IMR-90 (cell line): ENCODE data around the gene KRT6B. TPM values are rescaled to one million over a fixed set of nuclear protein-coding genes. Genes with fewer than 3 reads are reported as not detected.

Experiments
- ATAC-seq: fragments of 200-7000 bp; cut with Tn5 transposase; 2 replicates; pipeline ENCODE4 v1.9.1; 2020; ENCODE audit warnings: low read depth, mild to moderate bottlenecking, moderate library complexity
- BruUV-seq: library from RNA; stranded (reverse); fragments of 400-500 nt; replicated peaks from 2 replicates; lab custom pipeline; 2021; lab: Mats Ljungman, UMichigan
- CTCF ChIA-PET: fragments of 300-600 bp; formaldehyde crosslinking; extraction: SDS; loops from one replicate; lab custom pipeline; 2021; ENCODE audit warnings: antibody characterized with exemption; lab: Yijun Ruan, JAX
- POLR2A ChIA-PET: fragments of 300-600 bp; sonication (Branson Sonifier 250); formaldehyde crosslinking; loops from one replicate; lab custom pipeline; 2022; ENCODE audit warnings: antibody characterized with exemption; ENCODE audit not compliant: unreplicated experiment; lab: Charles Lee
- DNase-seq: peaks from one replicate; pipeline ENCODE4 v3.0.0; 2013
- H2AFZ ChIP-seq: replicated peaks from 2 replicates; pipeline ENCODE3; 2013; ENCODE audit warnings: low read length, mild to moderate bottlenecking; ENCODE audit not compliant: poor library complexity
- H2AK5ac ChIP-seq: 2 replicates; pipeline ENCODE4 v1.6.1; 2013; ENCODE audit warnings: low read depth, low read length, inconsistent platforms
- H2AK9ac ChIP-seq: replicated peaks from 2 replicates; pipeline ENCODE3; 2013; ENCODE audit warnings: mild to moderate bottlenecking, low read depth, low read length, moderate library complexity; ENCODE audit not compliant: poor library complexity
- H2BK120ac ChIP-seq: 2 replicates; pipeline ENCODE4 v1.6.1; 2013; ENCODE audit warnings: low read depth, low read length, inconsistent platforms
- H2BK15ac ChIP-seq: 3 replicates; pipeline ENCODE4 v1.6.1; 2013; ENCODE audit warnings: low read depth, low read length, inconsistent platforms
- H2BK20ac ChIP-seq: 2 replicates; pipeline ENCODE4 v1.6.1; 2013; ENCODE audit warnings: low read depth, mild to moderate bottlenecking, inconsistent platforms, low read length, moderate library complexity
- H2BK5ac ChIP-seq: 2 replicates; pipeline ENCODE4 v1.6.1; 2013; ENCODE audit warnings: mild to moderate bottlenecking, low read depth, low read length, inconsistent platforms; ENCODE audit not compliant: poor library complexity, severe bottlenecking
- H3K14ac ChIP-seq: replicated peaks from 2 replicates; pipeline ENCODE4 v1.6.1; 2013; ENCODE audit warnings: low read depth, low read length, inconsistent platforms
- H3K18ac ChIP-seq: 2 replicates; pipeline ENCODE4 v1.6.1; 2013; ENCODE audit warnings: low read depth, low read length, control low read depth
- H3K23ac ChIP-seq: 2 replicates; pipeline ENCODE4 v1.6.1; 2013; ENCODE audit warnings: low read depth, low read length, inconsistent platforms
- H3K27ac ChIP-seq: 2 replicates; pipeline ENCODE4 v1.5.1; 2013; ENCODE audit warnings: mild to moderate bottlenecking, control low read depth, low read length; ENCODE audit not compliant: insufficient read depth
- H3K27me3 ChIP-seq: 2 replicates; pipeline ENCODE4 v1.6.1; 2013; ENCODE audit warnings: low read length; ENCODE audit not compliant: control insufficient read depth, insufficient read depth
- H3K36me3 ChIP-seq: 2 replicates; pipeline ENCODE4 v1.6.1; 2013; ENCODE audit warnings: low read length, mixed read lengths; ENCODE audit not compliant: control insufficient read depth, insufficient read depth
- H3K4ac ChIP-seq: 2 replicates; pipeline ENCODE4 v1.6.1; 2013; ENCODE audit warnings: low read depth, low read length, inconsistent platforms
- H3K4me1 ChIP-seq: 2 replicates; pipeline ENCODE4 v1.6.1; 2013; ENCODE audit warnings: low read length, mixed read lengths; ENCODE audit not compliant: control insufficient read depth, insufficient read depth
- H3K4me2 ChIP-seq: 2 replicates; pipeline ENCODE4 v1.6.1; 2013; ENCODE audit warnings: low read depth, mild to moderate bottlenecking, control low read depth, low read length, moderate library complexity
- H3K4me3 ChIP-seq: 2 replicates; pipeline ENCODE4 v1.5.1; 2013; ENCODE audit warnings: low read depth, mild to moderate bottlenecking, control low read depth, low read length, moderate library complexity; ENCODE audit not compliant: insufficient read depth
- H3K56ac ChIP-seq: 2 replicates; pipeline ENCODE4 v1.6.1; 2013; ENCODE audit warnings: low read length, inconsistent platforms; ENCODE audit not compliant: insufficient read depth; ENCODE audit errors: extremely low read depth
- H3K79me1 ChIP-seq, 2 experiments: 2 replicates each; pipeline ENCODE4 v1.6.1; 2013; ENCODE audit warnings: low read length in 2 of 2, inconsistent platforms in 1 of 2, low read depth in 1 of 2
- H3K9ac ChIP-seq: 2 replicates; pipeline ENCODE4 v1.6.1; 2013; ENCODE audit warnings: low read depth, low read length, control low read depth
- H3K9me1 ChIP-seq: 2 replicates; pipeline ENCODE4 v1.6.1; 2013; ENCODE audit warnings: low read length, inconsistent platforms; ENCODE audit not compliant: insufficient read depth
- H3K9me3 ChIP-seq: 2 replicates; pipeline ENCODE4 v1.6.1; 2013; ENCODE audit warnings: low read length; ENCODE audit not compliant: control insufficient read depth, insufficient read depth
- H4K20me1 ChIP-seq: 2 replicates; pipeline ENCODE4 v1.6.1; 2013; ENCODE audit warnings: low read length, inconsistent platforms; ENCODE audit not compliant: insufficient read depth
- H4K5ac ChIP-seq: 2 replicates; pipeline ENCODE4 v1.6.1; 2013; ENCODE audit warnings: mild to moderate bottlenecking, low read depth, low read length, control low read depth
- H4K8ac ChIP-seq, 2 experiments: 2 replicates each; pipeline ENCODE4 v1.6.1; 2013; ENCODE audit warnings: low read depth in 2 of 2, low read length in 2 of 2, control low read depth in 1 of 2, inconsistent platforms in 1 of 2
- H4K91ac ChIP-seq: 2 replicates; pipeline ENCODE4 v1.6.1; 2013; ENCODE audit warnings: low read depth, low read length, inconsistent platforms; ENCODE audit not compliant: insufficient read depth
- CEBPB ChIP-seq: IDR thresholded peaks from 2 replicates; pipeline ENCODE4 v1.6.1; 2012; ENCODE audit warnings: low read depth, low read length, improper control_type of control experiment
- FOS ChIP-seq: fragments of 150-350 bp; IDR thresholded peaks from 2 replicates; pipeline ENCODE4 v1.6.1; 2016; ENCODE audit warnings: low read depth, low read length
- POLR2A ChIP-seq: IDR thresholded peaks from 2 replicates; pipeline ENCODE4 v1.6.1; 2012; ENCODE audit warnings: mild to moderate bottlenecking, low read depth, low read length
- RCOR1 ChIP-seq: IDR thresholded peaks from 2 replicates; pipeline ENCODE4 v1.6.1; 2012; ENCODE audit warnings: mild to moderate bottlenecking, low read length, improper control_type of control experiment; ENCODE audit not compliant: insufficient replicate concordance
- WGBS, 2 experiments: methylation state at CpG; one replicate each; pipeline versions ENCODE4 v1.1.5 to v1.1.7; 2013; ENCODE audit warnings: missing lambda C conversion rate in 2 of 2; ENCODE audit not compliant: insufficient read length in 1 of 2; ENCODE audit errors: extremely low coverage in 2 of 2; 5-methylcytosine and 5-hydroxymethylcytosine counted together
- dilution Hi-C: fragments of 300-500 bp; cut with HindIII; formaldehyde crosslinking; loops from one replicate; pipeline ENCODE4 v1.14.3; 2018; ENCODE audit warnings: low sequenced_read_pairs; ENCODE audit not compliant: unreplicated experiment
- in situ Hi-C: fragments of 300-500 bp; cut with MboI; formaldehyde crosslinking; loops from 3 replicates; pipeline ENCODE4 v1.14.3; 2019; ENCODE audit warnings: low sequenced_read_pairs, inconsistent platforms, mixed read lengths
- intact Hi-C: fragments of 100-400 bp; cut with micrococcal nuclease; formaldehyde crosslinking; loops from 2 replicates; pipeline ENCODE4 v1.10.0; 2022
- polyA plus RNA-seq, 3 experiments: library from polyadenylated mRNA; depleted of rRNA; stranded (reverse); fragments of >200 nt; gene quantifications; 2 replicates each; pipeline ENCODE4 v1.2.3, GENCODE V29; 2012; ENCODE audit warnings: low replicate concordance in 1 of 3
- total RNA-seq: library from RNA; depleted of rRNA; stranded (reverse); fragments of >200 nt; gene quantifications from 2 replicates; pipeline ENCODE4 v1.2.3, GENCODE V29; 2012

KRT6B gene
- total and polyA plus RNA-seq, 2 of the 4 experiments (the other 2 are of a cell fraction), result not detected

DNA sequence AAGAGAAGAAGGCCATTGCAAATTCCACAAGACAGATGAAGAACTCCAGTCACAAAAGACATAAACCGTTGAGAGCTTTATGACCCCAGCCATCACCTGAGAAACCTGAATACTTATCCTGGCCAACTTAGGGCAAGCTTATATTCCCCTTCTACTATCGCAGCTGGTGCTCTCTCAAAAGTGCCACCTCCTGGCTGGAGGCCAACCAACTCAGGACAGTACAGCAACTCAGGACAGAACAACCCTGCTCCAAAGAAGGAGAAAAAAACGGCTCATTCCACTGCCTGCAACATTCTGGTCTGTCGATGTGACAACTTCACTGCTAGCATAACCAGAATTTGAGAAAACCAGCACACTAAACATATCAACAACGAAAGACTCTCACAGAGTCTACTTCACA is 9.7 kb upstream of the KRT6B start:
- Histone ChIP-seq H4K20me1 (no peaks in the 10 kb centered on the region), H2AK5ac (no peak overlapping the region), H2BK15ac (no peak overlapping the region), H2BK120ac (no peak overlapping the region), H4K5ac (no peak overlapping the region), H2AFZ (no peak overlapping the region), H3K4ac (no peak overlapping the region), H4K91ac (no peak overlapping the region), H3K4me2 (no peak overlapping the region), H3K23ac (no peak overlapping the region), H3K4me3 (no peak overlapping the region), H3K9me3 (no peaks in the 10 kb centered on the region), H3K27ac (no peak overlapping the region), H3K56ac (no peak overlapping the region), H2BK5ac (no peak overlapping the region), H3K4me1 (no peaks in the 10 kb centered on the region), H3K79me1 (no peaks in the 10 kb centered on the region), H3K9ac (no peak overlapping the region), H3K36me3 (no peaks in the 10 kb centered on the region), H3K27me3 (no peaks in the 10 kb centered on the region; the same call in 1 of the 2 replicates), H4K8ac (no peak overlapping the region), H3K9me1 (no peaks in the 10 kb centered on the region), H2BK20ac (no peak overlapping the region), H3K14ac (no peak overlapping the region), H3K18ac (no peak overlapping the region), H2AK9ac (no peak overlapping the region)
- ChIA-PET POLR2A (no interaction called here), CTCF (no interaction called here)
- TF ChIP-seq CEBPB (no peak), RCOR1 (no peak), FOS (no peak), POLR2A (no peak)
- in situ Hi-C loops, result no loop called here
- intact Hi-C loops, result no loop called here
- dilution Hi-C loops, result no loop called here
- no CpG with 5 or more reads among the region's 5 CpGs for WGBS, 2 experiments
- ATAC-seq, result no peak
- DNase-seq, result no peak
- BruUV-seq, result no TSS peak
